HUES48 (cell line): ENCODE results near the gene CFB.

Experiments
- H3K27ac ChIP-seq: one replicate; pipeline ENCODE4 v1.7.0; 2013; ENCODE audit warnings: low read depth, low read length, inconsistent platforms
- H3K27me3 ChIP-seq: 2 replicates; pipeline ENCODE4 v1.6.1; 2013; ENCODE audit warnings: mild to moderate bottlenecking, low read length; ENCODE audit not compliant: control insufficient read depth, insufficient read depth
- H3K36me3 ChIP-seq: 2 replicates; pipeline ENCODE4 v1.6.1; 2013; ENCODE audit warnings: low read length; ENCODE audit not compliant: control insufficient read depth, insufficient read depth
- H3K4me1 ChIP-seq: 2 replicates; pipeline ENCODE4 v1.6.1; 2013; ENCODE audit warnings: mild to moderate bottlenecking, low read length; ENCODE audit not compliant: control insufficient read depth, insufficient read depth
- H3K4me3 ChIP-seq: 2 replicates; pipeline ENCODE4 v1.5.1; 2013; ENCODE audit warnings: mild to moderate bottlenecking, low read depth, low read length
- H3K9ac ChIP-seq: 2 replicates; pipeline ENCODE4 v1.6.1; 2013; ENCODE audit warnings: mild to moderate bottlenecking, low read depth, low read length, moderate library complexity
- H3K9me3 ChIP-seq: 2 replicates; pipeline ENCODE4 v1.6.1; 2013; ENCODE audit warnings: low read length; ENCODE audit not compliant: control insufficient read depth, insufficient read depth

The CFB gene

DNA sequence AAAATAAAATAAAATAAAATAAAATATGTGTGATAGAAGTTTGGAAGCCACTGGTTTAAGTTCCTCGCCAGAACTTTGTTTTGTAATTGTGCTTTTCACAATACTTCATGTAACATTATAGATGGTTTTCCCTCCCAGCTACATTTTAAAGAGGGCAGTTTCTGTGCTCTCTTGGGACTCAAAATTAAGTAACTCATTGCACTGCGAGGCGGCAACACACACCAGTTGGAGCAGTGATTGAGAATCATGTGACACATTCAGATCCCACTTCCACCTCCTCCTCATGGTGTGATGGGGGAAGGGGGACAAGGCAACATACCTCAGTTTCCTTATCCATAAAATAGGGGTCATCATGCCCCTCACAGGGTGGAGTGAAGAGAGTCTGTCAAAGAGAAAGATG lies 10.9 kb upstream of the CFB start:
- Histone ChIP-seq H3K9ac (no peak overlapping the region), H3K4me1 (0 out of 2 replicates have a peak, but pooled peaks cover under 1% of the 10 kb centered on the region)

DNA sequence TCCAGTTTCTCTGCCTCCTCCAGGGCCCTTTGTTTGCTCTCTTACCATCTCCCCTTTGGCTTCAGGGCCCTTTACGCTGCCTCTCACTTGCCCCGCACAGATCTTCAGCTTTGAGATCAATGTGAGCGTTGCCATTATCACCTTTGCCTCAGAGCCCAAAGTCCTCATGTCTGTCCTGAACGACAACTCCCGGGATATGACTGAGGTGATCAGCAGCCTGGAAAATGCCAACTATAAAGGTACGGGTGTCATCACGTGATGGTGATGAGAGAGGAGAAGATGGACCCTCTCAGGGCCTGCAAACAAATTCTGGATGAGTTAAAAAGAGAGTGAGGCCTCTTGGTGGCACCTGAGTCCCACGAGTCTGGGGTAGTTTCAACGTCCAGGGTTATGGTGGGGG lies 10.1 kb upstream of the CFB start:
- Histone ChIP-seq H3K27me3 (no peaks in the 10 kb centered on the region), H3K4me3 (no peak overlapping the region), H3K9ac (no peak overlapping the region), H3K9me3 (no peaks in the 10 kb centered on the region), H3K27ac (no peak overlapping the region), H3K4me1 (peaks cover 7% of the 10 kb centered on the region; the same call in 1 of the 2 replicates), H3K36me3 (no peaks in the 10 kb centered on the region)

More for the DNA sequence above, 10.9 kb upstream of the CFB start:
- no peaks in the 10 kb centered on the region for H3K9me3 ChIP-seq
- H3K27me3 ChIP-seq, result no peaks in the 10 kb centered on the region
- H3K36me3 ChIP-seq, result no peaks in the 10 kb centered on the region
- no peak overlapping the region for H3K27ac ChIP-seq
- H3K4me3 ChIP-seq, result no peak overlapping the region

GRCh38 chr6:31940256-31940664 lies 5.6 kb upstream of the CFB start:
- Histone ChIP-seq H3K36me3 (no peaks in the 10 kb centered on the region), H3K9me3 (no peaks in the 10 kb centered on the region), H3K9ac (no peak overlapping the region), H3K27ac (no peak overlapping the region), H3K4me3 (no peak overlapping the region), H3K27me3 (no peaks in the 10 kb centered on the region), H3K4me1 (peaks cover 7% of the 10 kb centered on the region; the same call in 1 of the 2 replicates)

DNA sequence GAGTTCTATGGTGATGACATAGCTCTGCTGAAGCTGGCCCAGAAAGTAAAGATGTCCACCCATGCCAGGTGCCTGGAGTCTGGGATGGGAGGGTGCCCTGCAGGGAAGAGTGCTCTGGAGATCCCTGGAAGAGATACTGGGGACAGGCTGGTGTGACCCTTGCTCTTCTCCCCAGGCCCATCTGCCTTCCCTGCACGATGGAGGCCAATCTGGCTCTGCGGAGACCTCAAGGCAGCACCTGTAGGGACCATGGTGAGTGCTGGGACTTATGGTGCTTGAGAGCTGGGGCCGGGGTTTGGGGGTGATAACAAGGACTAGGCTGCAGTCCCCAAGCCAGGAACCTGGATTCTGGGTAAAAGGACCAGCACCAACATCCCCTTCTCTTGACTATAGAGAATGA lies 2.2 kb upstream of the CFB start:
- no peak overlapping the region for H3K4me3 ChIP-seq
- no peaks in the 10 kb centered on the region for H3K36me3 ChIP-seq
- H3K9me3 ChIP-seq, result no peaks in the 10 kb centered on the region
- peaks cover 7% of the 10 kb centered on the region; the same call in 1 of the 2 replicates for H3K4me1 ChIP-seq
- no peak overlapping the region for H3K9ac ChIP-seq
- peaks cover 4% of the 10 kb centered on the region; the same call in 1 of the 2 replicates for H3K27me3 ChIP-seq
- H3K27ac ChIP-seq, result no peak overlapping the region

- Histone ChIP-seq H3K9ac (no peak overlapping the region), H3K36me3 (no peaks in the 10 kb centered on the region), H3K27me3 (peaks cover 4% of the 10 kb centered on the region; the same call in 1 of the 2 replicates), H3K4me1 (peaks cover 6% of the 10 kb centered on the region; the same call in 1 of the 2 replicates), H3K9me3 (no peaks in the 10 kb centered on the region), H3K4me3 (no peak overlapping the region), H3K27ac (no peak overlapping the region)
Measured at GRCh38 chr6:31945154-31945506, 765 bp upstream of the CFB start.

DNA sequence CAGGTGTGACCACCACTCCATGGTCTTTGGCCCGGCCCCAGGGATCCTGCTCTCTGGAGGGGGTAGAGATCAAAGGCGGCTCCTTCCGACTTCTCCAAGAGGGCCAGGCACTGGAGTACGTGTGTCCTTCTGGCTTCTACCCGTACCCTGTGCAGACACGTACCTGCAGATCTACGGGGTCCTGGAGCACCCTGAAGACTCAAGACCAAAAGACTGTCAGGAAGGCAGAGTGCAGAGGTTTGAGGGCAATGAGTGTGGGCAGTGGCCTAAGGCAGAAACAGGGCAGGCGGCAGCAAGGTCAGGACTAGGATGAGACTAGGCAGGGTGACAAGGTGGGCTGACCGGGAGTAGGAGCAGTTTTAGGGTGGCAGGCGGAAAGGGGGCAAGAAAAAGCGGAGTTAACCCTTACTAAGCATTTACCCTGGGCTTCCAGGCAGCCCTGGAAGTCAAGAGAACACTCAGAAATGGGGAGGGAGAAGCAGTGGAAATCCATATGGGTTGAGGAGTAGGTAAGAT lies 533 bp downstream of the CFB start:
- Histone ChIP-seq H3K9me3 (no peaks in the 10 kb centered on the region), H3K27me3 (peaks cover 4% of the 10 kb centered on the region; the same call in 1 of the 2 replicates), H3K36me3 (peaks cover 6% of the 10 kb centered on the region), H3K4me1 (no peaks in the 10 kb centered on the region), H3K9ac (no peak overlapping the region), H3K4me3 (no peak overlapping the region), H3K27ac (no peak overlapping the region)

DNA sequence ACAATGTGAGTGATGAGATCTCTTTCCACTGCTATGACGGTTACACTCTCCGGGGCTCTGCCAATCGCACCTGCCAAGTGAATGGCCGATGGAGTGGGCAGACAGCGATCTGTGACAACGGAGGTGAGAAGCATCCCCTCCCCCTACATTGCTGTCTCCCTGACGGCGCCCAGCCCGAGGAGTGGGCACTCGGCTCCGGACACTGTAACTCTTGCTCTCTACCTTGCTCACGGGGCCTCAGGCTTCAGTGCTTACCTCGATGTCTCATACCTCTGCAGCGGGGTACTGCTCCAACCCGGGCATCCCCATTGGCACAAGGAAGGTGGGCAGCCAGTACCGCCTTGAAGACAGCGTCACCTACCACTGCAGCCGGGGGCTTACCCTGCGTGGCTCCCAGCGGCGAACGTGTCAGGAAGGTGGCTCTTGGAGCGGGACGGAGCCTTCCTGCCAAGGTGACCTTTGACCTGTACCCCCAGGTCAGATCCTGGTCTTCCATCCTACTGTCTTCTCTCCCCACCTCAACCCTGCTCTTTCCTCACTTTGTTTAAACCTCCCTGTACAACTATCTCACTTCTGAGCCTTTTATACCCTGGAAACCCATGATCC lies 1.3 kb downstream of the CFB start:
- H3K36me3 ChIP-seq, result peaks cover 13% of the 10 kb centered on the region
- no peaks in the 10 kb centered on the region for H3K4me1 ChIP-seq
- H3K27ac ChIP-seq, result no peak overlapping the region
- H3K4me3 ChIP-seq, result no peak overlapping the region
- H3K9me3 ChIP-seq, result no peaks in the 10 kb centered on the region
- no peak overlapping the region for H3K9ac ChIP-seq
- peaks cover 4% of the 10 kb centered on the region; the same call in 1 of the 2 replicates for H3K27me3 ChIP-seq

- no peak overlapping the region for H3K27ac ChIP-seq
- H3K27me3 ChIP-seq, result peaks cover 4% of the 10 kb centered on the region; the same call in 1 of the 2 replicates
- H3K4me3 ChIP-seq, result no peak overlapping the region
- H3K9ac ChIP-seq, result no peak overlapping the region
- H3K9me3 ChIP-seq, result no peaks in the 10 kb centered on the region
- H3K4me1 ChIP-seq, result no peaks in the 10 kb centered on the region
- H3K36me3 ChIP-seq, result peaks cover 20% of the 10 kb centered on the region
Measured at GRCh38 chr6:31947864-31948263, 2.0 kb downstream of the CFB start.

DNA sequence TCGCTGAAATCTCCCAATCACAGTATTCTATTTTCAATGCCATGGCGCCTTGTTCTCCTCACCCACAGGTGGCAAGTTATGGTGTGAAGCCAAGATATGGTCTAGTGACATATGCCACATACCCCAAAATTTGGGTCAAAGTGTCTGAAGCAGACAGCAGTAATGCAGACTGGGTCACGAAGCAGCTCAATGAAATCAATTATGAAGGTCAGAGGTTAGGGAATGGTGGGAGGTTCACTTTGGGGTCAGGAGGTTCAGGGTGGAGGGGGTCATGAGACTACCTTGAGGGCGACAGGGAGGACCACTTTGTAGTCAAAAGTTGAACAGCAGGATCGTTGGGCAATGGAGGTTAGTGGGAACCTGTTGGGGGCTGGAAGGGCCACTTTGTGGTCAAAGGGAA lies 2.4 kb downstream of the CFB start:
- no peaks in the 10 kb centered on the region for H3K4me1 ChIP-seq
- no peak overlapping the region for H3K4me3 ChIP-seq
- H3K9me3 ChIP-seq, result no peaks in the 10 kb centered on the region
- peaks cover 4% of the 10 kb centered on the region; the same call in 1 of the 2 replicates for H3K27me3 ChIP-seq
- no peak overlapping the region for H3K27ac ChIP-seq
- H3K36me3 ChIP-seq, result peaks cover 24% of the 10 kb centered on the region
- no peak overlapping the region for H3K9ac ChIP-seq

- Histone ChIP-seq H3K27me3 (peaks cover 4% of the 10 kb centered on the region; the same call in 1 of the 2 replicates), H3K9me3 (no peaks in the 10 kb centered on the region), H3K36me3 (peaks cover 30% of the 10 kb centered on the region), H3K4me1 (no peaks in the 10 kb centered on the region), H3K27ac (no peak overlapping the region), H3K9ac (no peak overlapping the region), H3K4me3 (no peak overlapping the region)
Measured at GRCh38 chr6:31948753-31949413, 3.0 kb downstream of the CFB start.

DNA sequence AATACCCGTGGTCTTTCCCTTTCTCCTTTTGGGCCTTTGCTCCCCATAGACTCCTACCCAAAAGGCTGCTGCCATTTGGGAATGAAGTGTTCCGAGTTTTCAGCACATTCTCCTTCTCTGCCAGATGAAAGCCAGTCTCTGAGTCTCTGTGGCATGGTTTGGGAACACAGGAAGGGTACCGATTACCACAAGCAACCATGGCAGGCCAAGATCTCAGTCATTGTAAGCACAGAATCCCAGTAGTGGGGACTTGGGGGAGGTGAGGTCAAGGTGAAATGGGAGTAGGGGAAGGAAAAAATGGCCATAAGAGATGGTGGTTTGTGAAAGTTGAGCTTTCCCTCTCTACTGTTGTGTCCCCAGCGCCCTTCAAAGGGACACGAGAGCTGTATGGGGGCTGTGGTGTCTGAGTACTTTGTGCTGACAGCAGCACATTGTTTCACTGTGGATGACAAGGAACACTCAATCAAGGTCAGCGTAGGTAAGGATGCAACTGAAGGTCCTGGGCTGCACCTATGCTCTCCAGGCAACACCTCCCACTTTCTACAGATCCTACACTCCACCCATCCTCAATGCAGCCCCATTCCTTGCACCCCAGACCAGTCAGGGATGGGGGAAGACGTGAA lies 4.1 kb downstream of the CFB start:
- Histone ChIP-seq H3K4me1 (no peaks in the 10 kb centered on the region), H3K27me3 (peaks cover 4% of the 10 kb centered on the region; the same call in 1 of the 2 replicates), H3K9me3 (no peaks in the 10 kb centered on the region), H3K27ac (no peak overlapping the region), H3K36me3 (peaks cover 42% of the 10 kb centered on the region), H3K4me3 (no peak overlapping the region), H3K9ac (no peak overlapping the region)
